Keratinocyte (primary cell): ENCODE data around the gene EME1.

Experiments
- CTCF ChIP-seq, 3 experiments: IDR thresholded peaks in 1 of 3; conservative IDR thresholded peaks in 1 of 3; optimal IDR thresholded peaks in 1 of 3; 2 replicates in 2 of 3; 3 replicates in 1 of 3; pipeline versions ENCODE3 to v1.5.1; 2011; ENCODE audit warnings: low read length in 3 of 3, mild to moderate bottlenecking in 3 of 3, moderate library complexity in 2 of 3, control low read depth in 1 of 3, inconsistent platforms in 1 of 3; ENCODE audit not compliant: insufficient read depth in 2 of 3; ENCODE audit errors: extremely low read depth in 1 of 3
- EZH2 ChIP-seq: IDR thresholded peaks from one replicate; pipeline ENCODE4 v1.6.1; 2012; ENCODE audit warnings: inconsistent platforms, mild to moderate bottlenecking, low read length, moderate library complexity

GRCh38 chr17:50331085-50331791 lies 41.8 kb upstream of the EME1 start:
- TF ChIP-seq CTCF (optimal IDR thresholded peaks at IDR 0.05 in 1 of 3, IDR thresholded peaks at IDR 0.05 in 1 of 3, conservative IDR thresholded peaks at IDR 0.05 in 1 of 3; ENCODE audit: extremely low read depth in 1 of 3, insufficient read depth in 2 of 3, low read length in 3 of 3) (no peak), EZH2 (no peak)
